Measurements from ENCODE around the gene MYOZ3.

Gene MYOZ3, protein sequence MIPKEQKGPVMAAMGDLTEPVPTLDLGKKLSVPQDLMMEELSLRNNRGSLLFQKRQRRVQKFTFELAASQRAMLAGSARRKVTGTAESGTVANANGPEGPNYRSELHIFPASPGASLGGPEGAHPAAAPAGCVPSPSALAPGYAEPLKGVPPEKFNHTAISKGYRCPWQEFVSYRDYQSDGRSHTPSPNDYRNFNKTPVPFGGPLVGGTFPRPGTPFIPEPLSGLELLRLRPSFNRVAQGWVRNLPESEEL

DNA sequence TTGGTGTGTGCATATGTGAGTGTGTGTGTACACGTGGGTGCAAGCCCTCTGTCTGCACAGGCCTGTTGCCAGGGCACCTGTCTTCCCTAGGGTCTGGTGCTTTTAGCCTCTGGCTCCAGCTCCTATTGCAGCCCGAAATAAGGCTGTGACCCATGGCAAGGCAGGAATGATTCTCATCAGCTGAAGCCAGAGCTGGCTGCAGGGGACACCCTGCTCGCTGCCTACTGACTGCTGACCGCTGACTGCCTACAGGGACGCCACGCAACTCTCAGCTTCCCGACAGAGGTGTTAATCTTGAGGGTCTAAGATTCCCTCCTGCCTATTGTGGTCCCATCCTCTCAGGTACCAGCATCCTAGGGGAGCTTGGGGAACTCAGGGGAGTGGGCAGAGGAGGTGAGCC, at the start of gene MYOZ3:
Gene MYOZ3 (plus strand): TSS at position 166 of the 400 bp plus-strand sequence. CDS start 1,691 bp downstream, outside the sequence.
- no peak for DNase-seq (ENCODE audit: low spot score)

DNA sequence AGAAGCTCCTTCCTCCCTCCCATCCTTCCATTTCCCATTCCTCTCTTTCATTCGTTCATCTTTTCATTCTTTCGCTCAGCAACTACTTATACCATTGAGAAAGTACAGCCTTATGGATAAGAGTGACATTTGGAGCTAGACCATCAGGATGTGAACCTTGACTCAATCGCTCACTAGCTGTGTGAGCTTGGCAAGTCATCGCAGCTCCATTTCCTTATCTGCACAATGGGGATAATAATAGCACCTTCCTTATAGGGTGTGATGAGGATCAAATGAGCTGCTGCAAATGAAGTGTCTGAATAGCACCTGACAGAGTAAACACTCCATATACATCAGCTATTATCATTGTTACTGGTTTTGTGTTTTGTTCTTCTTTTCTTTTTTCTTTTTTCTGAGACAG, 48.6 kb upstream of the MYOZ3 start:
- DNase-seq (ENCODE audit: low spot score) = no peak

DNA sequence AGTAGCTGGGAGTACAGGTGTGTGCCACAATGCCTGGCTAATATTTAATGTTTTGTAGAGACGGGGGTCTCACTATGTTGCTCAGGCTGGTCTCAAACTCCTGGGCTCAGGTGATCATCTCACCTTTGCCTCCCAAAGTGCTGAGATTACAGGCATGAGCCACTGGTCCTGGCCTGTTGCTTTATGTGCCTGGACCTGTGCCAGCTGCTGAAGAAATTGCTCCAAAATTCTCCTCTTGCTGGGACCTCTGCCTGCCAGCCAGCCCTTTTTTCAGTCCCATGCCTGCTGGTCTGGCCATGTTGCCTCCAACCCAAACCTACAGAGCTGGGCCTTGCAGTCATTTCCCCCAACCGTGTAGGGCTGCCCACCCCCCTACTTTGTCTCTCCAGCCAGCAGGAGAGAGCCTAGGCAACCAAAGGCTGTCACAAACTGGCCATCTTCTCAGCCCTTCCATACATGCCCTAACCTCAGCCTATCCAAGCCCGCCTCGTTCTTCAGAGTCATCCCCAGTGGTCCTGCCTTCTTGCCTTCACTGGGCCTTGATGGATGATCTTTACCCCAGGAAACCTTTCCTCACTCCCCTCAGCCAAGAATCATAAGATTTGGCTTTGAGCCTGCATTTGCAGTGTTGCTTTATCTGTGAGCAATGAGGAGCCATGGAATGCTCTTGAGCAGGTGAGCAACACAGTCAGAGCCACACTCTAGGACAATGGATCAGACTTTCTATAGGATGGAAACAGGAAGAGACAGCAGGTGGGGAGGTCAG, 48.0 kb upstream of the MYOZ3 start:
- no peak for DNase-seq (ENCODE audit: low spot score)

DNA sequence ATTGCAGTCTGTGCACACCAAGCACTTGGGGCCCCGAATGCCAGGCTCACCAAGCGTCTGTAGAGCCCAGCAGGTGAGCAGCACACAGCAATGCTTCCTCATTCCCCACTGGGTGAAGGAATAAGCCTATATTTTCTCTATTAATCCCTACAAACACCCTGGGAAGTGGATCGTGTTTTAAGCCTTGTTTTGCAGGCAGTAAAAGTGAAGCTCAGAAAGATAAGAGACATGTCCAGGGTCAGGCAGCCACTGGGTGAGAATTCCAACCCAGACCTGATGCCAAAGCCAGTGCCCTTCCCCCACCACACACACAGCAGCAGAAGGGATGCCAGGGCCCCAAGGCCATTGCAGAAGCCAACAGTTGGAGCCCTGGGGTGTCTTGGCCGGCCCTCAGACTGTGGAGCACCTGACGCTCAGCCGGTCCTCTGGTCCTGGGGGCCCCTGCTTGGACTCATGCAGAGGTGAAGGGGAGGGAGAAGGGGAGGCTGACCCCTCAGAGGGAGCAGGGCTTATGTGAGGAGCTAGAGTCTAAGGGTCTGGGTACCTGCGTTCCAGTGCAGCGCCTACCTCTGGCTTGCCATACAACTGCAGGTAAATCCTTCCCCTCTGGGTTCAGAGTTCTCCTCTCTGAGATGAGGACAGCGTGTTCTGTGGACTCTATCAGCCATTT, 46.9 kb upstream of the MYOZ3 start:
- DNase-seq (ENCODE audit: low spot score) = no peak

DNA sequence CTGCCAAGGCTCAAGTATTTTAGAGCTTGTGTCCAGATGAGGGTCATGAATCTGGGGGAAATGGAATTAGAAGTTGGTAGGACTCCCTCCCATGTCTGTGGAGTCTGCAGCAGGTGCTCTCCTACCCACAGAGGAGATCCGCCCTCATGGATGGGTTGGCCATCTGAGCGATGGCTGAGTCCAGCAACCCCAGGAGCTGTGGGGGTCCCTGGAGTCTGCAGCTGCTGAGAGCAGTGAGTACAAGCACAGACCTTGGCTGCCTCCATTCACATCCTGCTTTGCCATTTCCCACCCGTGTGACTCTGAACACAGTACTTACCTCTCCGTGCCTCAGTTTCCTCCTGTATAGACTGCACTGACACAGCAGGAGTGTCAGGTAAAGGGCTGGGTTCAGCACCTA, 46.4 kb upstream of the MYOZ3 start:
- DNase-seq (ENCODE audit: low spot score) = no peak

DNA sequence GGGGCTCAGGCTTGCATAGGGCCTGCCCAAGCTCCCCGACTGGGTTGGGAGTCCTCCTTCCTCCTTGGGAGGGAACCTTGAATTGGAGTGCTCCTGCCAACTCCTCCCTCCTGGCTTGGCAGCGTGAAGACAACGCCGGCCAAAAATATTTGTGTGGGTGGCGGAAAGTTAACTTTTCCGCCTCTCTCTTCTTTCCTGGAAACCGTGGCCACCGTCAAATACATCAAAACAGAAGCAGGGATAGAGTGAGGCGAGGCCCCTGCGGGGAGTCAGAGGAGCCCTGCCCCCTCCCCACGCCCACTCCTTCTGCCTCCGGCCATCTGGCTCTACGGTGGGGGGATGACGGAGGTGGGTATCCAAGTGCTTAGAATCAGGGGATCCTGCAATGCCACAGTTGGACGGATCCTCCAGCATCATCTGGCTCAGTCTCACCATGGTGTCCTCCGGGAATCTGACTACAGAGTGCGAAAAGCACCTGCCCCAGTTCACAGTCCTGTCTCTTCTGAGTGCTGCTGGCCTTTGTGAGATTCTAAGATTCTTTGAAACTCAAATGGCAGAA, 45.8 kb upstream of the MYOZ3 start:
- no peak for DNase-seq (ENCODE audit: low spot score)

DNA sequence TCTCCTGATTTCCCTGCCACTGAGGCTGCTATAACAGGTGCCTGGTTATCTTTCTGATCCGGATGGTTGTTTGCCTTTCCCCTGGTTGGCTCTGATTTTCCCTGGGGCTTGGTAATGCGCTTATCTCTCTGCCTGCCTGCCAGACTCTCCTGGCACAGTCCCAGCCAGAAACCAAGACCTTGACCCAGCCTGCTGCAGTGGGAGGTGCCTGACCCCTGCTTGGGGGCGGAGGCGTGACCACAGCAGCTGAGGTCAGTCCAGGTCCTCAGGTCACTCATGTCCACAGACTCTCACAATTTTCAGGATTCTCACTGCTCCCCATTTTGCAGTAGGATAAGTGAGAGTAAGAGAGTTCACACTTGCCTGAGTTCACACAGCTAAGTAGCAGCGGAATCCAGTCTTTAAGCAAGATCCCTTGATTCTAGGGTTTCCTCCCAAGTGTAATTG, 45.0 kb upstream of the MYOZ3 start:
- no peak for DNase-seq (ENCODE audit: low spot score)

DNA sequence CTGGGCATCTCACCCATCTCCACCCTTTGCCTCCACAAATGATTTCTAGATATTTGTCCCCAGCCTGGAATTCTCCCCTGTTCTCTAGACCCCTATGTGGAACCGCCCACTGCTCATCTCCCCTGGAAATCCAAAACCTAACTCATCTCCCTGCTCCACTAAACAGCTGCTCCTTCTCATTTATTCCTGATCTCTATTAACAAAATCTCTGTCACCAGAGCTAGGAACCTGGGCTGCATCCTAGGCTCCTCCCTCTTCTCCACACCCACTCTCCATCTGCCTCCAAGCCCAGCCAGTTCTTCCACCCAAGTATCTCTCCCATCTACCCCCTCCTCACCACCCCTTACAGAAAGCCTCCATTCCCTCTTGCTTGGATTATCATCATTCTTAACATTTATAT, 44.5 kb upstream of the MYOZ3 start:
- DNase-seq (ENCODE audit: low spot score) = no peak

DNA sequence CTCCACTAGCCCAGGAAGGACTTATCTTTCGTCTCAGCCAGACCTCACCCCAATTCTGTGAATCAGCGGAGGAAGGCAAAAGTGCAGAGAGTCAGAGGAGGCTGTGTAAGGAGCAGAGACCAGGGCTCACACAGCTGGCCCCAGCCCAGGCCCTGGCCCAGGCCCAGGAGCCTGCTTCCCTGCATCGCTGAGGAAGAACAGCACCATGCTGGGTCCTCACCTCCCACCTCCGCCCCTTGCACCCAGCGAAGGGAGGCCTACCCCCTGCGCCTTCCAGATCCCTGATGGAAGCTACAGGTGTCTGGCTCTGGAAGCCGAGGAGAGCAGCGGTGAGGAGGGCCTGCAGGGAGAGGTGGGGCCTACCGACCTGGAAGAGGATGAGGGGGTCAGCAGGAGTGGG, 42.9 kb upstream of the MYOZ3 start:
- no peak for DNase-seq (ENCODE audit: low spot score)

DNA sequence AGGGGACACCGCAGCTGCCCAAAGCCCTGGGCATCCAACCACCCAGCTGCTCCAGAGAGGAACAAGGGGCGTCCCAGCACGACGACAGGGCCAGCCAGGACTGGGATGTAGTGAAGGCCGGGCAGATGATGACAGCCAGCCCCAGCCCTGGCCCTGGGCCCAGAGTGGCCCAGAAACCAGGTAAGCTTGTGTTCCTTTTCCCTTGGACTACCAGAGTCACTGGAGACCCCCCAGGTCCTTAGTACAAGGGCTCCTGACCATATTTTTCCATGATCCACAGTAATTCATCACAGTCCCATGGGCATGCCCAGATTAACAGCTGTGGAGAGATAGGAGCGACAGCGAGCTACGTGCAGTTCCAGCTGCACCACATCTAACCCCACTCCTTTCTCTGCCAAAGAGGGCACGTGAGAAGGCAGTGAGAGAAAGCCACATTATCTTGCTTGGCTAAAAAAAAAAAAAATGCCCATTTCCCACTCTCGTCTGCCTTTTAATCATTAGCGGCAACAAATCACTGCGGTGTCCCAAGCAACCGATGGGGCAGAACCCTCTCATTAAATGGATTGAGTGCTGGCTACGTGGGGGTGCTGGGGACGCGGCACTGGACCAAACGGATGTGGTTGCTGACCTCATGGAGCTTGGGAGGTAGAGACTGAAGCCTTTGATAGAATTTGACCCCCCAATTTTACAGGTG, 42.3 kb upstream of the MYOZ3 start:
- no peak for DNase-seq (ENCODE audit: low spot score)

DNA sequence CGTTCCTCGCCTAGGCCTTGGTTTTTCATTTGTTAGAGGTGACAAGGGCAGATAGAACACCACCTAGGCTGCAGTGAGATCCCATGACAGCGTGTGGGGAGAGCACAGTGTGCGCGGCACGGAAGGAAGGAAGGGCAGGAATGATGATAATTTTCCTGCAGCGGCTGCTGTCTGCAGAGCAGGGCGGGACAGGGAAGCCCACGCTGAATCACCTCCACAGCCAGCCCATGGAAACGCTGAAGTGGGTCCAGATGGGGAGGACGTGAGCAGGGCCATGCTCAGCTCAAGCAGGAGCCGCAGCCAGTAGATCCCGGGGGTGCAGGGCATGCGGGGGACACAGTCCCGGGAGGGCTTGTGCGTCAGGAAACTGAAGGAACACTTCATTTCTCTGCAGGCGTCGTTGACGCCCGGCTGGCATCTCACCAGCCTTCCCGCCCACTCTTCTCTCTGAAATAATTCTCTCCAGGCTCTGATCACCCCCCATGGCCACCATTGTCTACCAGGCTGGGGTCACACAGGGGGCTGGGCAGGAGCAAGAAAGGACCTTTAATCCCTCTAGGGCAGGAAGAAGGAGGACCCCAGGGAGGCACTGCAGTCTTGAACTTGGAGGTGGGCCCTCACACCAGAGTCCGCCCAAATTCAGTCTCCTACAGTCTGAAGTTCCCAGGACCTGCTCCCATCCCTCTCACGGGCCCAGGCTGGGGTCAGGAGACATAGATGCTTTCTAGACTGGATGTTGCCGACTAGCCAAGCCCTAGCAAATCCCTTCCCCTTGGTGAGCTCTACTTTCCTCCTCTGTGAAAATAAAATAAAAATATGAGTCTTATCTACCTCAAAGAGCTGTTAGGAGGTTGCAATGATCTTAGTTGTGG, 41.5 kb upstream of the MYOZ3 start:
- DNase-seq (ENCODE audit: low spot score) = no peak

DNA sequence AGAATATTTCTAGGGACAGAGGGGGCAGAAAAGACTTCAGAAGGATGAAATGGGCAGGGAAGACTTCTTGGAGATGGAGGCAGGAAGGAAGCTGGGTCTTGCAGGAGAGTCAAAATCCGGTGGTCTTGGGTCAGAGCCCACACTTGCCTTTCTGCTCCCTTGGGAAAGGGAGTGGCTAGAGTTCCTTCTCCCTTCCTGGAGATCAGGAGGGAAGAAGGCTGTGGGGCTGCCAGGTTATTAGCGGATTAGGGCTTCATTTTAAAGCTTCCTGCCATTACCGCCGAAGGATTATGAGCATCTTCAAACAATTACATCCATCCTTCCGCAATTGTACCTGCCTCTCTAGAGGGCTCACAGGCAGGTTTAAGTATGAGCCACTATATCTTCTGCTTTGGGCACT, 39.8 kb upstream of the MYOZ3 start:
- no peak for DNase-seq (ENCODE audit: low spot score)

DNA sequence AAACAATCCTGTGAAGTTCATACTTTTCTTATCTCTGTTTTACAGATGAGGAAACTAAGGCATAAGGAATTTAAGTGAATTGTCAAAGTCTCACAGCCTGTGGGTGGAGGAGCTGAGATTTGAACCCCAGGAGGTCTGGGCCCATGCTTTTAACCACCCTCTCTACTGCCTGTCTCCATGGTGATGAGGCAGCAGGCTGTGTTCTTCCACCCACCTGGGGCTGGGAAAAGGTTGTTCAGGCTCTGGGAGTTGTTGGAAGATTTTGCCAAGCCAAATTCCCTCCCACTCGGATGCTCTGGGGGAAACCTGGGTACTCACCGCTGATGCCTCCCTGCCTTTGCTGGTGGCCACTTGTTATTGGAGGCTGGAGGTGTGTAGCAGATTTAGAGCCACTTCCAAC, 38.9 kb upstream of the MYOZ3 start:
- no peak for DNase-seq (ENCODE audit: low spot score)

DNA sequence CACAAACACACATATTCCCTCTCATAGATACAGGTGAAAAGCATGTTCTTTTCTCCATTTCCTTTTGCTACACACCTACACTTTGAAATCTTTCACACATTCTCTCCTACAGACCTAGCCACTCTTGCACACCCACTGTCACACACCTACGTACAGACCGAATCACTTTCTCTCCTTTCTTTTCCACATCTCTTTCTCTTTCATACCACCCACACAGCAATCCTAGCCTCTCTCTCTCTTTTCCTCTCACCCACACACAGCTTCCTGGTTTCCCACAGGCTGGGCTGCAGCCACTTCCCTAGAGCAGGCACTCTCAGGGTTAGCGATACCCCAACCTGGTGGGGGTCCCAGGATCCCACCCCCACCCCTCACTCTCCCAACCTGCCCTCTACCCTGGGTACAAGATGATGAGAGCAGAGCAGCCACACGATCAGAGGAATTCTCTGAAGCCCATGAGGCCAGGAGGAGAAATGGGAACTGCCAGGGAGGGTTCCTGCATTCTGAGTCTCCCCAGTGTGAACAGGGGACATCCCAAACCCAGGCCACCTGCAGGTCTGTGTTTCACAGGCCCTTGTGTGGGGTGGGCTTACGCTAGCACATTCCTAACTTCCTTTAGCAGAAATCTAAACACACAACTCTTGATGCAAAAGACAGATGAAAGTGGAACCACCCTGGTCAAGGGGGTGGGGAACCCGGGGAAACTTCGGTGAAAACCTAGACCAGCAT, 37.7 kb upstream of the MYOZ3 start:
- DNase-seq (ENCODE audit: low spot score) = no peak

DNA sequence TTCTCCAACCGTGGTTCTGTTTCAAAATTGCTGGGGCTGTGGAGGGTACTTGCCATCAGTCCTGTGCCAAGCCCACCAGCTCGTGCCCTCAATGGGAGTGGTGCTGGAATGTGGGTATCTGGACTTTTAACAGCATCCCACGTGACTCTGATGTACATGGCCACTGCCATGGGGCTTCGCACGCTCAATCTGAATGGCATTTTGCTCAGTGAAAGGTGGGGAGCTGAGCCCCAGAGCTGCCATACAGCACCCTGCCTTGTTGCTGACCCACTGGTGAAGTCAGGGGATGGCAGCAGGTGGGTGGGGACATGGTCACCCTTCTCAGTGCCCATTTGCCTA, 37.2 kb upstream of the MYOZ3 start:
- DNase-seq (ENCODE audit: low spot score) = no peak

DNA sequence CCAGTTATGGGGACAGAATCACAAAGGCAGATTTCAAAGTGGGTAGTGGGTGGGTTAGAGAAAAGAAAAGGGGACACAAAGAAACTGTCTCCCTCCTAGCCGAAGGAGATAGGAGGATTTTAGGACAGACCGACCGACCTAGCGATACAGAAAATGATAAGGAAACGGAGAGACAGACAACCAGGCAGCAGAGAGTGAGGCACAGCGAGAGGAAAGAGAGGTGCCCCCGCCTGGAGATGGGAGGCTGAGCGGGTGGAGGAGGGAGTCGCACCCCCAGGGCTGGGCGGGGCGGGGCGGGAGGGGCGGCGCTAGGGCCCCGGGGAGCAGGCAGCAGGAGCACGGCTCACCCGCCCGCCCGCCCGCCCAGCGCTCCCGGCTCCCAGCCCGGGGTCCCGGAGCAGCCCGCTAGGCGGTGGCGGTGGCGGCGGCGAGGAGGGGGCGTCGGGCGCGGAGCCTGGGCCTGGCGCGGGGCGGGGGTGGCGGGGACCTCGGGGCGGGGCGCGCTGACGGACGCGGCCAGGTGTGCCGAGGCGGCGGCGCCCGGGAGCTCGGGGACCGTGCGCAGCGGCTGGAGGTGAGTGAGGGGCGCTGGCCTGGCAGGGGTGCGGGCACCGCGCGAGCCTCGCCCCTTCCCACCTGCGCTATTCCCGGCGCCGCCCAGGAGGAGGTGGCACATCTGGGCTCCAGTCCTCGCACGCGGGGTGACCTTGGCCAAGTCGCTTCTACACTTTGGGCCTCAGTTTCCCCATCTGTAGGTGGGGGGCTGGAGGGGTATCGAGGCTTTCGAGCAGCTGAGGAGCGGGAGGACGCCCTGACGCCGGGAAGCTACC, 36.5 kb upstream of the MYOZ3 start:
- DNase-seq (ENCODE audit: low spot score) = no peak

DNA sequence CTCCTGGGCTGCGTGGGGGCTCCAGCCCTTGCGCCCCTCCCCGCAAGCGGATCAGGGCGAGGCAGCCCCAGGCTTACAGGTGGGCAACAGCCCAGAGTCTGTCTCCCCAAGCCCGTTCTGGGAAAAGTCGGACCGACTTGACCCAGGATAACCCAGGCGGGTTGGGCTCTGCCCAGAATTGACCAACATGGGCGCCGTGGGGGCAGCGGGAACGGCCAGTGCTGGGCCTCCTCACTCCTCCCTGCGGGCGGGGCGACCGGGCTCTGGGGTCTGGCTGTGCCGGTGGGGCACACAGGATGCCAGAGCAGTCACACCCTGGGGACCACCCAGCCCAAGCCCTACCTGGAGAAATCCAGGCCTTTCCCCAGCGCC, 35.9 kb upstream of the MYOZ3 start:
- DNase-seq (ENCODE audit: low spot score) = no peak

DNA sequence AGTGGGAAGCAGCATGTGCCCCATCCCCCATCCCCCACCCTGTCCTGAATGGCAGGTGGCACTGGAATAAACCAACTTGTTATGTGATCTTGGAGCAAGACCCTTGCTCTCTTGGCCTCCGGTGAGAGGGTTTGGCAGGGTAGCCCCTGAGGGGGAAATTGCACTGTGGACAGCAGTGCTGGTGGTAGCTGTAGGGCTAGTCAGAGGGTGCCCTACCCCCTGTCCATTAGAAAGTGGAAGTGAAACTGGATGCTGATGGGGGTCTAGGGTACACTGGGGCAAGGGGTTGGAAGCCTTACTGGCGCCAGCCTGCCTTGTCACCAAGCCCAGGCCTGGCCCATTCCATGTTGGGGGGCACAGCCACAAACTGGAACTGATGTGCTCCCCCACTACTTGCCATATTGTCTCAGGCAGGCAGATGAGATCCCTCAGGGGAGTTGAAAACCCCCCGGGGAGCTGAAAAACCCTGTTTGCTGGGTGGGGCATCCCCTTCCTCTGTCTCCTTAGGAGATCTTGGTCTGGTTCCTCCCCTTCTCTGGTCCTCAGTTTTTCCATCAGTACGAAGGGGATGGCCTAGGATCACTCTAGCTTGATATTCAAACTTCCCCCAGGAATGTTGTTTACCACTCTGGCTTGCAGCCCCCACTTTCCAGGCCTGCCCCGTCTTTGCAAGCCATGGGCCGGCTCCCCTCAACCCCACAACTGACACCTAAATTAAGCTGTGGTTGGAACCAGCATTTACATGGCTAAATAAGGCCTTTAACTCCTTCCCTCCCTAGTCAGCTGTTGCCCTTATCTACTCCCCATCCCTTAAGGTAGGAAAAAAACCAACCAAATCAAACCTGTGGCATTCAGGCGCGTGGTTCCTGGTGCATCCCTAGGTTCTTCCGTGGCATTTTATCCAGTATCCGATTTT, 35.0 kb upstream of the MYOZ3 start:
- DNase-seq (ENCODE audit: low spot score) = no peak

DNA sequence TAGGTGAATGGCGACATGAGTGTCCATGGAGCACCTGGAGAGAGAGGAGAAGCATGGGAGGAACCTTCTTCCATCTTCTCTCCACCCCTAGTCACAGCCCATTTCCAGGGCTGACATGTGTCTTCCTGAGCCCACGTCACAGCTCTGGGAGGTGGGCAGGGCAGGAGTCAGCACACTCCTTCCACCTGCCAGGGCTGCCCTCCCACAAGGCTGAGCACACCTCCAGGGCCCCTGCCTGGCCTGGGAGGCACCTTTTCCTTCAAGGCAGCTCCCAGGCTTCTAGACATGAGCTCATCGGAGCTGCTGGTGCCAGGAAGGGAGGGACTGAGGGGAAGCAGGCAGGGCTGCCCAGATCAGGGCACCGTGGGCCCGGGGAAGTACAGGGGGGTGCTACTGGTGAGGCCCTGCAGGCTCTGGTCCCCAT, 34.2 kb upstream of the MYOZ3 start:
- no peak for DNase-seq (ENCODE audit: low spot score)
